Fibroblast of skin of right quadriceps (primary cell): ENCODE data around the gene LHFPL2.
A peak's percentile ranks its signal among the peaks of the same experiment; 100 is the strongest.

ENCODE experiments used
- DNase-seq: peaks from one replicate; pipeline ENCODE4 v3.0.0-alpha.2; 2013

The LHFPL2 gene

DNA sequence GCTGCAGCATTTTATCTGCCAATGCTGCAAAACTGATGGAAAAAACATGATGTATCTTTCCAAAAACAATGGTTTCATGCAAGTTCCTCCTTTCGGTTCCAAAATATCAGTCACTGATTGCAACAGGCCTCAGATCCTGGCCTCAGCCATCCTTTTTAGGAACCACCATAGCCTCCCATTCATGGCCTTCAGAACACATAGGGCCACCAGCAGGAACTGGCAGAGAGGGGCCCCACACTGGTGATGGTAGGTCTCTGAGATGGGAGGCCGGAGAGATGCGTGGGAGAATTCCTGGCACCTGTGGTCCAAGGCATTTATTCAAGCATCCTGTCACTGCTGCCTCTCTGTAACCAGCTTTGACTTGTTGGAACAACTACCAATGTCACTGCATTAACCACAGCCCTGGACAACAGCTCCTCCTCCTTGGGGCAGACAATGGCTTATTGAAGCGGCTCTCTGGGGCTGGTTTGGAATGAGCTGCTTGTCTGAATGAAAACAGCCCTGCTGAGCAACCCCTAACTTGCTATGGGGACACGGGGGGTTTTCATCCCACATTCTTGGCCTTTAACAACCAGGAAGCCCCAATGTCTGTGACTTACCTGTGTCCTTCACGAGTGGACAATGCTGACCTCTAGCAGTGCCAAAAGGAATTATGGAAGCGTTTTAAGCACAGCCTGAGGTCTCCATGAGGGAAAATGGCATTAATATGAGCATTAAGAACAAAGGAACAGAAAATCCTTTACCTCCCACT, 108.1 kb downstream of the LHFPL2 start:
- DNase-seq: no peak

GRCh38 chr5:78538240-78538850, 110.2 kb downstream of the LHFPL2 start:
- no peak for DNase-seq

- peak; percentile 64 for DNase-seq
Measured at GRCh38 chr5:78537821-78538220, 110.8 kb downstream of the LHFPL2 start.

DNA sequence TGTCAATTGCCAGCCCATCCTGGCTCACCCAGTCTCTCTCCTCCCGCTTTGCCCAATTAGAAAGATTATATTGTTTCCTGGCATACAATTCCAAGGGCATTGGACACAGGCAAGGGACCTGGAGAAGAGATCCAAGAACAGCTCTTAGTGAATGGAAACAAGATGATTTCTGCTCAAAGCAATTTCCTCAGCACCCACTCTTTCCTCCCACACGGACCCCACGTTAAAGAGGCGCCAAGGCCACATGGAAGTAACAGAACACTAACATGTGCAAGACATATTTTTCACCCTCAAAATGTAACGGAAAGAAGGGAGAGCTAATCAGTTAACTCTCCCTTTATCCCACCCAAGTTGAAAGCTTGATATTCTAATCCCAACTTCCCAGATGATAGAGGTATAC, 111.2 kb downstream of the LHFPL2 start:
- no peak for DNase-seq

DNA sequence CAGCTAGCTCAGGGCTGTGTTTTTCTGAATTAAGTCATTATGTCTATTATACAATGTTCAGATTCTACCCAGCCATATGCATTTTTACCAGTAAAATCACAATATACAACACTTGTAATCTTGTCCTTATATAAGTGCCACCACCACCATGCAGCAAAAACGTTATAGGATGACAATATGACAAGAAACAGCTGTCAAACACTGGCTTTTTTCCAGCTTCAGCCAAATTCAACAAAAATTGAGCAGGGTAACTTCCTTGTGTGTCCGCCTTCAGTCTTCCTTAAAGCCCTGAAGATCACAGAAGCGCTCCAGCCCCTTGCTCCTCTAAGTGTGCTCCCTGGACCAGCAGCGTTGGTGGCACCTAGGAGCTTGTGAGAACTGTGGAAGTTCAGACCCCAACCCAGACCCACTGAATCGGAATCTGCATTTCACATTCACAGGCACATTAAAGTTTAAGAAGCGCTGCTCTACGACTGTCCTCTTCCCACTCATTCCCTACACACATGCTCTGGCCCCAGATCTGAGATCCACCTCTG, 111.8 kb downstream of the LHFPL2 start:
- no peak for DNase-seq

DNA sequence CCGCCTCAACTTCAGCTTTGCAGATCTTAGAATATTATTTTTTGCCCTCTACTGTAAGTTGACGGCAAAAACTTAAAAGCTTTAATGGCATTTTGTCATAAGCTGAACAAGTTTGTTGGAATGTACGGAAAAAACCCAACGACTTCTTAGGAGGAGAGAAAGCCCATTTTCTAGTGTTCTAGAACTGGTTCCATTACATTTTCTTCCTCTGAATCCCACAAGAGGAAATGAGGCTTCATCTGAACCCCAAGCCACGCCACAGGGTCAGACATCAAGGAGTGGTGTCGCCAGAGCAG, 113.7 kb downstream of the LHFPL2 start:
- DNase-seq: no peak

DNA sequence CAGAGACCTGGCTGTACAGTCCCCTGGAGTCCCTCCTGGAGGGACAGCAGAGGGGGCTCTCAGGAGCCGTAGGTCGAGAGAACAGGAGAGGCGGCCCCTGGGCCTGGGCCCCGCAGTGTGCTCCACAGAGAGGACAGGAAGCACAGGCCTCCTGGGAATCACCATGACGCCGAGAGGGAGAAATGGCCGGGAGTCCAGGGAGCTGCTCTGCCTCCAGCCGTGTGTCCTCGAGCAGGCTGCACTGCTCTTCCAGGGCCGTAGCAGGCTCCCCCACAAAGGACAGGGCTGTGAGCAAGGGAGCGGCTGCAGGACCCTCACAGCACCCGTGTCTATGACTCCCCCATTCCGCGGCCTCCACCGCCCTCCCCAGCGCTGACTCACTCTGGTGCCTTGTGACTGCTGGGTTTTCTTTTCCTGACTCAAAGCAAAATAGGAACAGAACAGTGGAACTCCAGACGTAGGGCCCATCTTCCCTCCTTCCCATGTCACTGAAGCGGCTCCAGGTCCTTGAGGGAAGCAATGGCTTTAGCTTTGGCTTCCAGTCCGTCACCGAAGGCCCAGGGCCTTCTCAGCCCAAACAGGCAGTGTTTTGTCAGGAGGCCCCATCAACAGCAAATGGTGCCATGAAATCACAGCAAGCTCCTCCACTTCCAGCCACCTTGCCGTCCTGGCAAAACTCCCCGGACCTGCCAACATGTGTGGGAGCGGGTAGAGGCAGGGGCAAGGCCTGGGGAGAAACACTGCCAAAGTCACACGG, 114.2 kb downstream of the LHFPL2 start:
- DNase-seq: peak; percentile 59

DNA sequence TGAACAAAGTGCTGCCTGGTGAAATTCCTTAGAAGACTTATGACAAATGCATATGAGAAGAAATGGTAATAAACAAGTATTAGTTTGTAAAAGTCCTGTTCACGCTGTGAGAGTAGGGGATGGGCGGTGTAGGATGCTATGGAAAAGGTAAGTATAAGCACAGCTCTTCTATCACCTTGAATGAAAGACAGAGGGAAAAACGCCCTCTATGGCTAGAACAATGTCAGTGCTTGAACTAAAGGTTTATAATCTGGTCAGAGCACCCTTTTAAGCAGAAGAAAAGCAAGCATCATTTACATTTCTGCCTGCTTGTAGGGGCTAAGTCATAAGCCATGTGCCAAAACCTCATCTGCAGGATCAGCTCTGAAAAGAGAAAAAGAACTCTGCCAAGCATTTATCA, 115.2 kb downstream of the LHFPL2 start:
- DNase-seq: no peak

GRCh38 chr5:78530342-78531096, 118.1 kb downstream of the LHFPL2 start:
- peak; percentile 73 for DNase-seq

DNA sequence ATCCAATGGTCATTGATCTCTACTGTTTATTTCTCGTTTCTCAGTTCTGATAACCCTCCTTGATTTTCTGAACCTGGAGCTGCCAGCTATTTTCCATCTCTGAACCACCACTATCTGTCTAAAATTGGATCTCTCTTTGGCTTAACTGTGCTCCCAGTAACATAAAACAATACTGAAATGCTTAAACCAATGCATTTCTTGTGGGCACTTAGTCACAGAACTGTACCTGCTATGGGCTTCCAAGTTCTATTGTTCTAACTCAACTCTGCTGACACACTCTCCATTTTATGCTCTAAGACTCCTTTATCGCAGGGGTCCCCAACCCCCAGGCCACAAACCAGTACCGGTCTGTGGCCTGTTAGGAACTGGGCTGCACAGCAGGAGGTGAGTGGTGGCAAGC, 120.6 kb downstream of the LHFPL2 start:
- no peak for DNase-seq

DNA sequence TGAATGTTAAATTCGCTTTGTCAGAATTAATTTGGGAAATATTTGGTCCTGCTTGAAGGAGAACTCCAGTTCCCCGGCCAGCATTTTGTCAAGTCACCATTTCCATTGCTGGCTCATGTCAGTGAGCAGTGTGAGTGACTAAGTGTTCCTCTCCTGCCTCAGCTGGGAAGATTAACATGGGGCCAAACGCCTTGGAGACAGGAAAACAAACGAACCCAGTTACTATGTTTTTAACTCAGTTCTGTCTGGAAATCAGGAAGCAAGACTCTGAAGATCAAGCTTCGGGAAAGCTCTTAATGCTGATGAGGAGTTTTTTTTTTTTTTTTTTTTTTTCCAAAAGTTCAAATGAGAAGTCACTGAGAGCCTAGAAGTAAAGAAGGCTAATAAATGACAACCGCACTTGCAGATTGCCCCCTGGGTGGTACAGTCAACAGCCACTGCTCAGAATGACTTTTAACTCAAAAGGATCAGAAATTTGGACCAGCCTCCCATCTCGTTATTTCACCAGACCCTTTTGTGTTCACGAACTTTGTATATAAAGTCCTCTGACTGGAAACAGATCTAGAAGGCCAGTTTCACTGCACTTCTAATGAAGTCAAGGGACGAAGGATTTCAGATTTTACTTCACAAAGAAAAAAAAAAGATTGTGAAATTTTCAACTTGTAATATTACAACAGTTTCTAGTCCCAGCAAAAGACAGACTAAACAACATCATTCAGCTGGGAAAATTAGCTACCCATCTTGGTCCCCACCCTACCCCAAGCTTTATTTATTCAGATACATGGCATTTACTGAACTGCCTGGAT, 121.3 kb downstream of the LHFPL2 start:
- DNase-seq: peak; percentile 91

GRCh38 chr5:78526049-78526525, 122.5 kb downstream of the LHFPL2 start:
- peak; percentile 82 for DNase-seq

GRCh38 chr5:78523314-78524193, 125.0 kb downstream of the LHFPL2 start:
- no peak for DNase-seq

DNA sequence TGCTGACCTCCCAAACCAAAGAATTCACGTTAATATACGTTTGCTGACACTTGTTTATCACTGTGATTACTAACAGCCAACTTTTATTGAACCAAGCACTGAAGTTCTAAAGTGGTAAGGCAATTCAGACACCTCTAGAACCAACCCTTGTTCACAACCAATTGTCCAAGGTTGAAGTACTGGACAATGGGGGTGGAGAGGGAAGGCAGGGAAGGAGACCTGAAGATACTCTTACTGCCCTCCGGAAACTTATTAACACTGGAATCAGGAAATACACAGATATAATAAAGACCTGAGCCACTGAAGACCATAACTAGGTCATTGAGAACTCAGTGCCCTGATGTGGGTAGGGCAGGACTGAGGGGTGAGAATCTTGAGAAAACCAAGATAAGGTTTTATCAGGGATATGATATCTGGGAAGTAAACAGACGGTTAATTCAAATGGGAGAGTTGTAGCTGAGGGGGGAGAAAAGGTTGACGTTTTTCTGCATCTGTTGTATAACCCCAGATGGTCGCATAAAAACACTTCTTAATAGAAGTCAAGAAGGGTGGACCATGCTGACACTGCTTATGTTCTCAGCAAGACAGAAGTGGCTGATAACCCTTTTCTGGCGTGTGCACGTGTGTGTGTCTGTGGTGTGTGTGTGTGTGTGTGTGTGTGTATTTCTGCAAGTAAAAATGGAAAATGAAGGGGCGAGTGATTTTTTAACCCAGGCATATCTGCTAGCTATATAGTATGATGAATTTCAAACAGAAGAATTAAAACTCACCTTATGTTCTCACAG, 125.9 kb downstream of the LHFPL2 start:
- no peak for DNase-seq

DNA sequence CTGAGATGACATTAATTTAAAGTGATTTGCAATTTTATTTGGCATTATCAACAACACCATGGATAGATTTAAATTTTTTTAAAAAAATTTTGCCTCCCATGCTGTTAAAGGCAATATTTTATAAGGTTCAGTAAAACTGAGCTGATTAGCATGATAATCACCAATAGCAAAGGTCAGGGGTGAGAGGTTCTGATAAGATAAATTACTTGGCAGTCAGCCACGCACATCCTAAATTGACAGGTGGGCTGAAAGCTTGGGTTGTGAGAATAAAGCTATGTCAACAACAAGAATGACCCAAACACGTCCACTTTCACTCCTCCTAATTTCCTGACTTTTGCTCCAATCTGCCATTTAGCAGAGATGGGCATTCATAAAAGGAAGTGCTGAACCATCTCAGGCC, 127.1 kb downstream of the LHFPL2 start:
- no peak for DNase-seq

GRCh38 chr5:78519198-78519941, 129.2 kb downstream of the LHFPL2 start:
- no peak for DNase-seq

DNA sequence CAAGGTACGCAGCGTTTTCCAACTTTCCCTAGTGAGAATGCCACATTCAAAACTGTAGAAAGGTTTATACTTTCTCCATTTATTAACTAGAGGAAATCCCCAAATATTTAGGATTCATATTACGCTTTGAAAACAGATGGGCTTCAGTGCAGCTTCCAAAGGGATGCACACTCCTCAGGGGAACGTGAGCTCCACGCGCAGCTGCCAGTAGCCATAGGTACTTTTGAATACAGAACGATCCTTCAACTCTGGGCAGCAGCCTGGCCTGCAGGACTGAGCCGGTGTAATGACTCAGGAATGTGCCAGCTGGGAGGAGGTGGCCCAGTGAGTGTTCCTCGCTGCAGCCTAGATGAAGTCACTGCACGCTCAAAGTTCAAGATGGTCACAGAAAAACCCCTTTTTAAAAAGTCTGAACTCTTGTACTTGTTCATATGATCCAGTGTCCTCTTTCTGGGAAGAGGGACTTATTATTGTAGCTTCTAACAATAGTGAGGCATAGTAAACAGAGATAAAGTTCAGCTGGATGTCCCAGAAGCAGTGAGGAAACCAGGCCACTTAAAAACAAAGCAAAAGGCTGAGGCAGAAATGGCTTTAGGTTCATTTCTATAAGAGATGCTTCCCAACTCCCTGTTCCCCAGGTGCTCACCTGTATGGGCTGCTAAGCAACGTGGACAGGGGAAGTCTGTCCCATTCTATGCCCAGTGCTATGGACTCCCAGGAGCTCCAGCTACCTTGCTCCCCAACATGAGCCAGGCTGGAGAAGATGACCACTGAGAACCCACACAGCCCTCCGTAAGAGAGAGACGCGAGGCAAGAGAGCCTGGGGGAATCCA, 130.0 kb downstream of the LHFPL2 start:
- peak; percentile 77 for DNase-seq

GRCh38 chr5:78515670-78516069, 132.9 kb downstream of the LHFPL2 start:
- DNase-seq: no peak
